Stimulated activated CD8-positive, alpha-beta memory T cell treated with anti-CD3 and anti-CD28 coated beads, Interleukin-15, amount 100 ng/mL, for 4 hours (primary cell): ENCODE results near the gene DYNLT4.

Experiments
- DNase-seq, 2 donors: peaks; one replicate each; pipeline ENCODE4 v3.0.0-alpha.2; 2020; ENCODE audit warnings: low read depth in 2 of 2

The DYNLT4 gene

GRCh38 chr1:44757420-44757819 lies 49.7 kb downstream of the DYNLT4 start:
- no peak for DNase-seq
